HEK293 (cell line): ENCODE measurements around the gene HAUS8.

Experiments used
- CTCF ChIA-PET: fragments of 350-600 bp; formaldehyde crosslinking; extraction: SDS; loops from one replicate; lab custom pipeline; 2021; ENCODE audit warnings: antibody characterized with exemption; lab: Yijun Ruan, JAX
- POLR2A ChIA-PET: fragments of 300-600 bp; formaldehyde crosslinking; extraction: SDS; loops from one replicate; lab custom pipeline; 2020; ENCODE audit warnings: antibody characterized with exemption, inconsistent platforms; lab: Yijun Ruan, JAX
- H3K27ac ChIP-seq: fragments of 200-500 bp; sonication (Bioruptor generic); 2 replicates; pipeline ENCODE4 v1.5.1; 2014; ENCODE audit warnings: low read depth, low read length, control low read depth, inconsistent platforms; ENCODE audit errors: extremely low read depth
- H3K36me3 ChIP-seq, 2 experiments: fragments of 200-500 bp in 1 of 2; sonication (Bioruptor generic) in 1 of 2; 1 replicate in 1 of 2; 2 replicates in 1 of 2; pipeline ENCODE4 v1.5.1; 2014 to 2017; ENCODE audit warnings: inconsistent platforms in 2 of 2, low read length in 2 of 2; ENCODE audit not compliant: control insufficient read depth in 2 of 2, insufficient read depth in 1 of 2
- H3K4me1 ChIP-seq: fragments of 200-500 bp; sonication (Bioruptor generic); 2 replicates; pipeline ENCODE4 v1.5.1; 2014; ENCODE audit warnings: mild to moderate bottlenecking, low read length, inconsistent platforms; ENCODE audit not compliant: control insufficient read depth, insufficient read depth
- H3K4me3 ChIP-seq: 2 replicates; pipeline ENCODE4 v1.5.1; 2011; ENCODE audit warnings: low read depth, mild to moderate bottlenecking, control low read depth, low read length, moderate library complexity
- H3K9me3 ChIP-seq: fragments of 200-500 bp; sonication (Bioruptor generic); 2 replicates; pipeline ENCODE4 v1.5.1; 2014; ENCODE audit warnings: low read depth, low read length, inconsistent platforms; ENCODE audit not compliant: control insufficient read depth, insufficient read depth
- HOXC10 ChIP-seq: sonication (generic); formaldehyde crosslinking; IDR thresholded peaks from 2 replicates; pipeline ENCODE4 v1.8.1; 2023; ENCODE audit warnings: mild to moderate bottlenecking, missing genetic modification reagents
- IKZF3 ChIP-seq: fragments of 450-650 bp; IDR thresholded peaks from 2 replicates; pipeline ENCODE4 v1.5.0; 2018; ENCODE audit warnings: missing biosample characterization, mild to moderate bottlenecking, missing genetic modification characterization, moderate library complexity
- PRDM1 ChIP-seq: fragments of 450-650 bp; formaldehyde crosslinking; IDR thresholded peaks from 2 replicates; pipeline ENCODE4; 2016; ENCODE audit warnings: missing biosample characterization, missing genetic modification characterization
- SETDB1 ChIP-seq: IDR thresholded peaks from one replicate; pipeline ENCODE4 v1.6.1; 2017; ENCODE audit warnings: mild to moderate bottlenecking, low read length, moderate library complexity, mixed read lengths; ENCODE audit not compliant: insufficient read length
- SP7 ChIP-seq: fragments of 450-650 bp; formaldehyde crosslinking; IDR thresholded peaks from 2 replicates; pipeline ENCODE4 v1.5.1; 2016; ENCODE audit warnings: missing biosample characterization, missing genetic modification characterization
- ZEB2 ChIP-seq: fragments of 450-650 bp; formaldehyde crosslinking; IDR thresholded peaks from 2 replicates; pipeline ENCODE4 v1.5.1; 2016; ENCODE audit warnings: missing biosample characterization, missing genetic modification characterization
- ZFP37 ChIP-seq: fragments of 450-650 bp; formaldehyde crosslinking; IDR thresholded peaks from 2 replicates; pipeline ENCODE4 v1.5.1; 2016; ENCODE audit warnings: missing biosample characterization, missing genetic modification characterization
- ZIC2 ChIP-seq: fragments of 450-650 bp; formaldehyde crosslinking; IDR thresholded peaks from 2 replicates; pipeline ENCODE4 v1.5.1; 2016; ENCODE audit warnings: missing biosample characterization, missing genetic modification characterization
- ZNF19 ChIP-seq: fragments of 450-650 bp; formaldehyde crosslinking; IDR thresholded peaks from 2 replicates; pipeline ENCODE4; 2016; ENCODE audit warnings: missing biosample characterization, missing genetic modification characterization, low read depth
- ZNF341 ChIP-seq: fragments of 450-650 bp; formaldehyde crosslinking; IDR thresholded peaks from 2 replicates; pipeline ENCODE4; 2016; ENCODE audit warnings: low read depth, missing biosample characterization, missing genetic modification characterization
- ZNF391 ChIP-seq: fragments of 450-650 bp; formaldehyde crosslinking; IDR thresholded peaks from 2 replicates; pipeline ENCODE4 v1.5.1; 2016; ENCODE audit warnings: low read depth, missing biosample characterization, missing genetic modification characterization, borderline replicate concordance
- ZNF518A ChIP-seq: fragments of 450-650 bp; formaldehyde crosslinking; conservative IDR thresholded peaks from 2 replicates; pipeline ENCODE4 v1.5.1; 2016; ENCODE audit warnings: low read depth, missing biosample characterization, missing genetic modification characterization
- ZNF555 ChIP-seq: fragments of 450-650 bp; formaldehyde crosslinking; conservative IDR thresholded peaks from 2 replicates; pipeline ENCODE4 v1.5.1; 2017; ENCODE audit warnings: missing biosample characterization, mild to moderate bottlenecking, missing genetic modification characterization, inconsistent platforms
- ZNF580 ChIP-seq: fragments of 450-650 bp; formaldehyde crosslinking; IDR thresholded peaks from 2 replicates; pipeline ENCODE4 v1.5.1; 2016; ENCODE audit warnings: missing biosample characterization, missing genetic modification characterization
- ZNF585B ChIP-seq: fragments of 450-650 bp; formaldehyde crosslinking; IDR thresholded peaks from 2 replicates; pipeline ENCODE4 v1.5.1; 2016; ENCODE audit warnings: missing biosample characterization, missing genetic modification characterization
- ZNF621 ChIP-seq: fragments of 450-650 bp; formaldehyde crosslinking; IDR thresholded peaks from 2 replicates; pipeline ENCODE4 v1.5.1; 2017; ENCODE audit warnings: missing biosample characterization, missing genetic modification characterization
- ZNF624 ChIP-seq: fragments of 450-650 bp; formaldehyde crosslinking; IDR thresholded peaks from 2 replicates; pipeline ENCODE4 v1.5.1; 2017; ENCODE audit warnings: missing biosample characterization, missing genetic modification characterization
- ZNF692 ChIP-seq: fragments of 450-650 bp; formaldehyde crosslinking; IDR thresholded peaks from 2 replicates; pipeline ENCODE4 v1.5.1; 2016; ENCODE audit warnings: missing biosample characterization, missing genetic modification characterization

The HAUS8 gene

GRCh38 chr19:17091758-17092333 is 16.6 kb upstream of the HAUS8 start:
- ChIA-PET CTCF (interaction anchor here (0.7 to 0.8 kb wide), 2 partner anchors 11 to 131 kb away, joined by 3 read pairs; no protein-coding TSS in a partner anchor), POLR2A (interaction anchor here (0.6 kb wide), 1 partner anchor 144 kb away, joined by 6 read pairs; no protein-coding TSS in a partner anchor)

DNA sequence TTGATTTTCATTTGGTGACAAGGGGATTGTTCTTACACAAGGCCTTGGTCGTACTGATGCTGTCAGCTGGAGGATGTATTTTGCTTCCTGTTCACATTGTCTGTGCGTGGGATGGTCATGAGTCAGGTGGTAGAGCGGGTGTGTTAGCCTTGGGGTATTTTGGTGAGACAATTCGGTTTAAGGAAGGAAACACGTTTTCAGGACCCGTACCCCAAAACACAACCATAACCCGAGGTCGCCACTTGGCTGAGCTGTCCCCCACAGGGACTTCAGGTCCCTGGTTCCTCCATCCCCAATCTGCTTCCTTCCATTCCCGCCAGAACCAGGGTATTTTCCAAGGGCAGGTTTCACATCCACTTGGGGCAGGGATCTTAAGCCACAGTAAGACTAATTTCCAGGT is 15.3 kb upstream of the HAUS8 start:
- ChIA-PET POLR2A (no interaction called here), CTCF (no interaction called here)

More at GRCh38 chr19:17091758-17092333, 16.6 kb upstream of the HAUS8 start:
- H3K4me3 ChIP-seq, result no peak overlapping the region
- no peak for TF ChIP-seq SETDB1
- no peak for TF ChIP-seq IKZF3
- peak; percentile 82 for TF ChIP-seq ZIC2
- no peak for TF ChIP-seq ZNF518A
- no peak for TF ChIP-seq ZNF624 (tag by site-specific recombination)
- TF ChIP-seq ZNF692 (tag by site-specific recombination), result no peak
- TF ChIP-seq, all 188 proteins: peak for 1
- Histone ChIP-seq H3K9me3 (no peaks in the 10 kb centered on the region), H3K27ac (no peak overlapping the region), H3K4me1 (no peaks in the 10 kb centered on the region), H3K36me3 (no peaks in the 10 kb centered on the region)

DNA sequence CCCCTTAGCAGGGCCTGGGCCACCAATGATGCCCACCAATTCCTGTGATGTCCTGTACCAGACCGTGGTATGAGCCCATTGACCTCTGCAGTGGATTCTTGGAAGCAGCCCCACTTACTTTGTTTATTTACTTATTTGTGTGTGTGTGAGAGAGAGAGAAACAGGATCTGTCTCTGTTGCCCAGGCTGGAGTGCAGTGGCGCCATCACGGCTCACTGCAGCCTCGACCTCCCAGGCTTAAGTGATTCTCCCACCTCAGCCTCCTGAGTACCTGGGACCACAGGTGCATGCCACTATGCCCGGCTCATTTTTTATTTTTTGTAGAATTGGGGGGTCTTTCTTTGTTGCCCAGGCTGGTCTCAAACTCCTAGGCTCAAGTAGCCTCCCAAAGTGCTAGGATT is 13.3 kb upstream of the HAUS8 start:
- CTCF ChIA-PET, result interaction anchor here (1.6 kb wide), 1 partner anchor 14 kb away, joined by 3 read pairs; no protein-coding TSS in a partner anchor
- Histone ChIP-seq H3K4me1 (no peaks in the 10 kb centered on the region), H3K9me3 (no peaks in the 10 kb centered on the region), H3K4me3 (no peak overlapping the region), H3K36me3 (no peaks in the 10 kb centered on the region), H3K27ac (no peak overlapping the region)
- no peak for TF ChIP-seq ZNF391 (tag by site-specific recombination)
- no peak for TF ChIP-seq HOXC10 (CRISPR knock-in tag)
- TF ChIP-seq ZFP37 (tag by site-specific recombination), result no peak
- TF ChIP-seq ZNF19 (tag by site-specific recombination), result no peak
- no peak for TF ChIP-seq ZNF341 (tag by site-specific recombination)
- TF ChIP-seq ZNF555 (tag by site-specific recombination), result no peak
- no peak for TF ChIP-seq ZNF621 (tag by site-specific recombination)
- no peak for TF ChIP-seq ZEB2
- TF ChIP-seq ZNF585B, result no peak
- TF ChIP-seq PRDM1 (tag by site-specific recombination), result no peak
- no peak for TF ChIP-seq ZNF580 (tag by site-specific recombination)
- POLR2A ChIA-PET, result no interaction called here

More for the DNA sequence above, 15.3 kb upstream of the HAUS8 start:
- no peaks in the 10 kb centered on the region for H3K36me3 ChIP-seq
- TF ChIP-seq SP7 (tag by site-specific recombination) (no peak), IKZF3 (no peak)
- no peak overlapping the region for H3K27ac ChIP-seq
- H3K4me3 ChIP-seq, result no peak overlapping the region
- no peaks in the 10 kb centered on the region for H3K4me1 ChIP-seq
- no peaks in the 10 kb centered on the region for H3K9me3 ChIP-seq
